Endothelial cell of umbilical vein (primary cell): ENCODE results near the gene NAGLU.

Source experiments
- EZH2 ChIP-seq: IDR thresholded peaks from 2 replicates; pipeline ENCODE4 v1.6.1; 2012; ENCODE audit warnings: borderline replicate concordance, low read depth, mild to moderate bottlenecking, moderate library complexity, low read length, inconsistent platforms; ENCODE audit not compliant: severe bottlenecking
- FOS ChIP-seq: IDR thresholded peaks from 2 replicates; pipeline ENCODE4 v1.6.1; 2011; ENCODE audit warnings: mild to moderate bottlenecking, low read length, moderate library complexity, borderline replicate concordance; ENCODE audit not compliant: insufficient read depth
- JUN ChIP-seq: IDR thresholded peaks from 2 replicates; pipeline ENCODE4 v1.6.1; 2011; ENCODE audit warnings: borderline replicate concordance, low read depth; ENCODE audit not compliant: insufficient read length, insufficient read depth
- MYC ChIP-seq: IDR thresholded peaks from one replicate; pipeline ENCODE4 v1.6.1; 2011; ENCODE audit warnings: mild to moderate bottlenecking, low read depth, low read length
- POLR2A ChIP-seq: IDR thresholded peaks from 2 replicates; pipeline ENCODE4 v1.6.1; 2012; ENCODE audit warnings: low read depth, mild to moderate bottlenecking, control low read depth, low read length
- POLR2AphosphoS5 ChIP-seq: IDR thresholded peaks from 2 replicates; pipeline ENCODE4 v1.6.1; 2012; ENCODE audit warnings: low read depth, mild to moderate bottlenecking, control low read depth, low read length, moderate library complexity; ENCODE audit not compliant: insufficient read depth
- TF ChIP-seq, protein P1 (sequence below), 2 donors: IDR thresholded peaks; 1 replicate in 1 of 2; 2 replicates in 1 of 2; pipeline ENCODE4 v1.5.1; 2011; ENCODE audit warnings: low read length in 2 of 2, mild to moderate bottlenecking in 2 of 2, moderate library complexity in 2 of 2, control low read depth in 1 of 2, inconsistent platforms in 1 of 2, low read depth in 1 of 2; ENCODE audit not compliant: insufficient read depth in 1 of 2; ENCODE audit errors: extremely low read depth in 1 of 2
- TF ChIP-seq, protein P2 (sequence below): IDR thresholded peaks from 2 replicates; pipeline ENCODE4 v1.6.1; 2011; ENCODE audit not compliant: insufficient read depth, insufficient read length

DNA sequence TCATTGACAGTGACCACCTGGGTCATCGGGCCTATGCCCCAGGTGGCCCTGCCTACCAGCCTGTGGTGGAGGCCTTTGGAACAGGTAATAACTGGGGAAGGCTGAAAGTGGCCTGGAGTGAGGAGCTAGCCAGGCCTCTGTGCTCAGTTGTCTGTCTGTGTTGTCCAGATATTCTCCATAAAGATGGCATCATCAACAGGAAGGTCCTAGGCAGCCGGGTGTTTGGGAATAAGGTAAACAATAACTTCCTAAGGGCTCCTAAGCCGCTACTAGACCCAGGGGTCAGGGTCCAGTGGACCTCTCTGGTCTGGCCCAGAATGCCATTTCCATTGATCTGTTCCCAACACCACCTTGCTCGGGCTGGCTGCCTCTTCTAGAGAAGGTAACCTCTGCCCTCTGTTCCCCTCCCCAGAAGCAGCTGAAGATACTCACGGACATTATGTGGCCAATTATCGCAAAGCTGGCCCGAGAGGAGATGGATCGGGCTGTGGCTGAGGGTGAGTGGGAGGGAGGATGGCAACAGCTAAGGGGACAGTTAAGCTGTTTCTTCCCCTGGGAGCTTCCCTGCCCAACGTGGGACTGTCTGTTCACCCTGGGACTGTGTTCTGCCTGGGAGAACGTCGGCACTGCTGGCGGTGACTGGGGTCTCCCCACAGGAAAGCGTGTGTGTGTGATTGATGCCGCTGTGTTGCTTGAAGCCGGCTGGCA, 28.9 kb downstream of the NAGLU start:
- TF ChIP-seq, protein P1, sequence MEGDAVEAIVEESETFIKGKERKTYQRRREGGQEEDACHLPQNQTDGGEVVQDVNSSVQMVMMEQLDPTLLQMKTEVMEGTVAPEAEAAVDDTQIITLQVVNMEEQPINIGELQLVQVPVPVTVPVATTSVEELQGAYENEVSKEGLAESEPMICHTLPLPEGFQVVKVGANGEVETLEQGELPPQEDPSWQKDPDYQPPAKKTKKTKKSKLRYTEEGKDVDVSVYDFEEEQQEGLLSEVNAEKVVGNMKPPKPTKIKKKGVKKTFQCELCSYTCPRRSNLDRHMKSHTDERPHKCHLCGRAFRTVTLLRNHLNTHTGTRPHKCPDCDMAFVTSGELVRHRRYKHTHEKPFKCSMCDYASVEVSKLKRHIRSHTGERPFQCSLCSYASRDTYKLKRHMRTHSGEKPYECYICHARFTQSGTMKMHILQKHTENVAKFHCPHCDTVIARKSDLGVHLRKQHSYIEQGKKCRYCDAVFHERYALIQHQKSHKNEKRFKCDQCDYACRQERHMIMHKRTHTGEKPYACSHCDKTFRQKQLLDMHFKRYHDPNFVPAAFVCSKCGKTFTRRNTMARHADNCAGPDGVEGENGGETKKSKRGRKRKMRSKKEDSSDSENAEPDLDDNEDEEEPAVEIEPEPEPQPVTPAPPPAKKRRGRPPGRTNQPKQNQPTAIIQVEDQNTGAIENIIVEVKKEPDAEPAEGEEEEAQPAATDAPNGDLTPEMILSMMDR (IDR thresholded peaks at IDR 0.05; ENCODE audit: extremely low read depth in 1 of 2, insufficient read depth in 1 of 2, low read depth in 1 of 2, low read length in 2 of 2), result no peak
- TF ChIP-seq POLR2AphosphoS5 (no peak), JUN (no peak), EZH2 (no peak), MYC (no peak), POLR2A (no peak), FOS (no peak)
- TF ChIP-seq, protein P2, sequence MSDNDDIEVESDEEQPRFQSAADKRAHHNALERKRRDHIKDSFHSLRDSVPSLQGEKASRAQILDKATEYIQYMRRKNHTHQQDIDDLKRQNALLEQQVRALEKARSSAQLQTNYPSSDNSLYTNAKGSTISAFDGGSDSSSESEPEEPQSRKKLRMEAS, result no peak
